COR-L47 (cell line): ENCODE data around the gene PDCD6IP.
"Not testable (repeated sequence)": the region's sequence is repeated elsewhere in the genome, so short reads cannot be mapped to it uniquely, and the experiment has no call there.

ENCODE experiments used
- DNase-seq: peaks from one replicate; lab custom pipeline; 2025; lab: John Stamatoyannopoulos, UW

Gene PDCD6IP

GRCh38 chr3:33798418-33799201 lies at the start of gene PDCD6IP:
TSS of gene PDCD6IP (plus strand) at chr3:33798630. CDS start at chr3:33798729, 99 bp downstream.
- peak; percentile 65 for DNase-seq

- no peak for DNase-seq
Measured at GRCh38 chr3:33749546-33750210, 48.8 kb upstream of the PDCD6IP start.

- DNase-seq: no peak
Measured at GRCh38 chr3:33750211-33750548, 48.2 kb upstream of the PDCD6IP start.

- DNase-seq: no peak
Measured at GRCh38 chr3:33751336-33751735, 47.1 kb upstream of the PDCD6IP start.

GRCh38 chr3:33754391-33754790 lies 44.0 kb upstream of the PDCD6IP start:
- DNase-seq: not testable (repeated sequence)

- no peak for DNase-seq
Measured at GRCh38 chr3:33758281-33758680, 40.1 kb upstream of the PDCD6IP start.

GRCh38 chr3:33758864-33759263 lies 39.6 kb upstream of the PDCD6IP start:
- no peak for DNase-seq

- no peak for DNase-seq
Measured at GRCh38 chr3:33768578-33769330, 29.7 kb upstream of the PDCD6IP start.

GRCh38 chr3:33773637-33774036 lies 24.8 kb upstream of the PDCD6IP start:
- no peak for DNase-seq

GRCh38 chr3:33775363-33775762 lies 23.1 kb upstream of the PDCD6IP start:
- no peak for DNase-seq

GRCh38 chr3:33777996-33778395 lies 20.4 kb upstream of the PDCD6IP start:
- no peak for DNase-seq

- no peak for DNase-seq
Measured at GRCh38 chr3:33779751-33780150, 18.7 kb upstream of the PDCD6IP start.

- DNase-seq: not testable (repeated sequence)
Measured at GRCh38 chr3:33781413-33781812, 17.0 kb upstream of the PDCD6IP start.

GRCh38 chr3:33786565-33787327 lies 11.7 kb upstream of the PDCD6IP start:
- no peak for DNase-seq

GRCh38 chr3:33787328-33788009 lies 11.0 kb upstream of the PDCD6IP start:
- peak; percentile 48 for DNase-seq

- no peak for DNase-seq
Measured at GRCh38 chr3:33789183-33789954, 9.1 kb upstream of the PDCD6IP start.

- DNase-seq: no peak
Measured at GRCh38 chr3:33790091-33790490, 8.3 kb upstream of the PDCD6IP start.

- no peak for DNase-seq
Measured at GRCh38 chr3:33791477-33792166, 6.8 kb upstream of the PDCD6IP start.

- DNase-seq: no peak
Measured at GRCh38 chr3:33792167-33792892, 6.1 kb upstream of the PDCD6IP start.
